T follicular helper cell (primary cell): ENCODE data around the gene IKZF5.
A peak's percentile ranks its signal among the peaks of the same experiment; 100 is the strongest.

Source experiments
- DNase-seq: peaks from one replicate; pipeline ENCODE4 v3.0.0-alpha.2; 2020; ENCODE audit warnings: low read depth

Gene IKZF5

DNA sequence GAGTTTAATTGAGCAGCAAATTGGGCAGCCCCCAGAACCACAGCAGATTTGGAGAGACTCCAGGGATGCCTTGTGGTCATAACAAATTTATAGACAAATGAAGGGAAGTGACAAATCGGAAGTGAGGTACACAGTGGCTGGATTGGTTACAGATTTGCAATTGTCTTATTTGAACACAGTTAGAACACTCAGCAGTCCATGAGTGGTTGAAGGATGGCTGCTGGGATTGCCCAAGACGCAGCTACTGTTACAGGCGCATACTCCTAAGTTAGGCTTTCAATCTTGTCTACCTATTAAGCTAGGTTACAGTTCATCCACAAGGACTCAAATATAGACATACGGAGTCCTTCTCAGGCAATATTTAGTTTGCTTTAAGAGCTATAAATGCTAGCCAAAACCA lies 7.6 kb upstream of the IKZF5 start:
- no peak for DNase-seq

DNA sequence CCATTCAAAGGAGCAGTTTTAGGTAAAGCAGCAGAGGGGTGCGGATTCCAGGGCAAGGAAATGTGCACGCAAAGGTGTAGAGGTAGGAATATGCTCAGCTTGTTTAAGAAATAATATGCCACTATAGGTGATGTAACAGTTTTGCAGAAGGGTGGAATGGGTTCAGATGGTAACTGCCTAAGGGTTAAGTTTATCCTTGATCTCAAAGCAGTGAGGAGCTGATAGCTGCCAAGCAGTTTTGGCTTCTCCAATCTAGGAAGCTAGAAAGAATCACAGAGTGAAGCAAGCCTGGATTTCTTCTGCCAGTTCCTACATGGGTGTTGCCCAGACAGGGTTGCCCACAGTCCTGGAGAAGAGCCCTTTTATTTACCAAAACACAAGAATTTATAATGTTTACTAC lies 6.2 kb upstream of the IKZF5 start:
- no peak for DNase-seq

DNA sequence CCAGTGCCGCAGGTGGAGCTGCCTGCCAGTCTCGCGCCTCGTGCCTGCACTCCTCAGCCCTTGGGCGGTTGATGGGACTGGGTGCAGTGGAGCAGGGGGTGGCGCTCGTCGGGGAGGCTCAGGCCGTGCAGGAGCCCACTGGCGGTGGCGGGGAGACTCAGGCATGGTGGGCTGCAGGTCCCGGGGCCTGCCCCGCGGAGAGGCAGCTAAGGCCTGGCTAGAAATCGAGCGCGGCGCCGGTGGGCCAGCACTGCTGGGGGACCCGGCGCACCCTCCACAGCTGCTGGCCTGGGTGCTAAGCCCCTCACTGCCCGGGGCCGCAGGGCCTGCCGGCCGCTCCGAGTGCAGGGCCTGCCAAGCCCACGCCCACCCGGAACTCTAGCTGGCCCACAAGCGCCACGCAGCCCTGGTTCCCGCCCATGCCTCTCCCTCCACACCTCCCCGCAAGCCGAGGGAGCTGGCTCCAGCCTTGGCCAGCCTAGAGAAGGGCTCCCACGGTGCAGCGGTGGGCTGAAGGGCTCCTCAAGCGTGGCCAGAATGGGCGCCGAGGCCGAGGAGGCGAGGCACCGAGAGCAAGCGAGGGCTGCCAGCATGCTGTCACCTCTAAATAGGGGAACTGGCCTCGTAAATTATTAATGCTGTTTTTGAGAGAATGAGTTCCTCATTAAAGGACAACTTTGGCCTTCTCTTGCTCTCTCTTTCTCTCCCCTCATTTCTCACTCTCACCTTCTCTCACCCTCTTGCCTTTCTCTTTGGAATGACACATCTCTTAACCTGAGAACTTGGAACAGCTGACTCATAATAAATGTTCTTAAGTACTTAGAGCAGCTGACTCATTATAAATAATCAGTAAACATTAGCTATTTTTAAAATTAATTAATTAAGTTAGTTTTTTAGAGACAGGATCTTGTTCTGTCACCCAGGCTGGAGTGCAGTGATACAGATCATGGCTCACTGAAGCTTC lies 5.1 kb upstream of the IKZF5 start:
- no peak for DNase-seq

DNA sequence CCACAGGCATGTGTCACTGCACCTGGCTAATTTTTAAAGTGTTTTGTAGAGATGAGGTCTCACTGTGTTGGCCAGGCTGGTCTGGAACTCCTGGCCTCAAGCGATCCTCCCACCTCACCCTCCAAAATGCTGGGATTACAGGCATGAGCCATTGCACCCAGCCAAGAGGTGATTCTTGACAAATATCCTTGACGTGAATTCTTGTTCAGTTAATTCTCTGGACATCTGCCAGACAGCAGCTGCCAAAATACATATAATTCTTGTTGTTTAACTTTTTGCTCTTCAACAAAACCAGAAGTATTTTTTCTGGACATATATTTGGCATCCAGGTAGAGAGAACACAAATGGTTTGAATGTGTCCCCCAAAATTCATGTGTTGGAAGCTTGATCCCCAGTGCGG lies 3.4 kb upstream of the IKZF5 start:
- DNase-seq, result no peak

DNA sequence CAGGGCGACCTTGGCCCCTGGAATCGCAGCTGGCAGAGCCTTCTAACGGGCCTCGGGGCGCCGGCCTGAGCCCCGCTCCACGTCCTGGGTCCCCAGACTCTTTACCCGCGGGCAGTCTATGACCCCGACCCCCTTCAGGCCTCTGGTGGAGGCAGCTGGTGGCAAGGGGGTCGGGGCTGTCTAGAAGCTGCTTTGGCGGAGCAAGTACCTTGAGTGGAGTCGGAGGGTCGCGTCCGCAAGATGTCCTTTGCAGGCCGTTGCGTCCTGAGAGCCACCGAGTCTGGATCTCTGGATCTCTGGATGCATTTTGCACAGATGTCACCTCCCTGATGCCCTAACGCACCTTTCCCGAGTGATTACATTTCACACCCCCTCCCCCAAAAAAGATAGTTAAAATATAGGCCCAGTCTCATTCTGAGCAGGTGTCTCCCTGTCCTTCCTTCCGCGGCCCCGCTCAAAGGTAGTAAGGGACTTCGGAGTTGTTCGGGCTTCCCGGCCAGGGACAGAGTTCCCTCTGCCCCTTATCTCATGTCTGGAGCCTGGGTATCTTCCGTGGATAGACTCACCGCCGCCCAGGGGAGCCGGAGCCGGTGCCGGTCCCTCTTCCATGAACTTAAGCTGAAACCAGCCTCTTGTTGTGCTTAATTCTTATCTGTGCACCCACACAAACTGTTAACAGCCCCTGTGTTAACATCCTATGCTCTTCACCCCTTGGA lies 668 bp upstream of the IKZF5 start:
- DNase-seq, result no peak

DNA sequence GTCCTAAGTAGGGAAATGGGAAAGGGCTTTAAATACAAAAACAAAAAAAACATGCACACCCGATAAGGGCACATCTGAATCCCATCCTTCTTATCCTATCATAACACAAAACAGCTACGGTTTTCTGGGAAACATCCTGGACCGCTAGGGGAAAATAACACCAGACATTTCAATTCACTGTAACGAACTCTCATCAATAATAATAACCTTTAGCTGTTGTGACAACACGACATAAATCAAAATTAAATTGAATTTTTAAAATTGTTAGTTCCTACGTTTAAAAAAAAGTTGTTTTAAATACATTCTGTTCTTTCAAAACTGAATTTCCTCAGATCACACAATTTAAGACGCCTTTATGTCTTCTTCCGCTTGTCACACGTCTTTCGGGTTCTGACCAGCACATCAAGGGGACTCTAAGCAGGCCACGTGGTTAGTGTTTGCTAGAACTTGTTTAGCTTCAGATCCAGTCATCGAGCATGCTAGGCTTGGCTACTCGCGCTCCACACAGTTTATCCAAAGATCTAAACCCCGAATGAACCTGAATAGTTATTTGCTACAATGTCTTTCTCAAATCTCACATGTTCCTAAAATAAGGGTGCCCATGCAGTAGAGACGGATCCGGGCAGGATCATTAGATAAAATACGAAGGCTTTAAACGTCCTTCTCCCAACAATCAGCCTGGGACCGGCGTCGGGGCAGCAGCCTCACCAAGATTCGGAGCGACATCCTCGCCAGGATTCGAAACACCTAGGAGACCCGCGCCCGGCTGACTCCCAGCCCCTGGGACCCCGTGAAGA lies 839 bp downstream of the IKZF5 start:
- peak; percentile 36 for DNase-seq

DNA sequence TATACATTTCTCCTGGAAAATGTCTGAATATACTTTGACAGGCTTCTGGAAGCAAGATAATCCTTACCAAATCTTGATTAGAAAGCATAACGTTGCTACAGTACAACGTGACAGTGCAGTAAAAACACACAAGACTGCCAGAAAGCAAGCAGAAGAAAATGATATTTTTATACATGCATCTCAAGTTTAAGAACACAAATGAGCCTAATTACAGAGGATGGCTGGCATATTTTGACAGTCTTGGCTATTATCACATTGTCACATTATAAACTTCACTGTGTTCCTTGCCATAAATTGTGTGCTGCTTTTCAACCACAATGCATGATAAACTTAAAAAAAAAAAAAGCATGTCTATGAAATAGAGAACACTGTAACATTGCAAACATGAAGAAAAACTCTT lies 4.3 kb downstream of the IKZF5 start:
- DNase-seq, result no peak

DNA sequence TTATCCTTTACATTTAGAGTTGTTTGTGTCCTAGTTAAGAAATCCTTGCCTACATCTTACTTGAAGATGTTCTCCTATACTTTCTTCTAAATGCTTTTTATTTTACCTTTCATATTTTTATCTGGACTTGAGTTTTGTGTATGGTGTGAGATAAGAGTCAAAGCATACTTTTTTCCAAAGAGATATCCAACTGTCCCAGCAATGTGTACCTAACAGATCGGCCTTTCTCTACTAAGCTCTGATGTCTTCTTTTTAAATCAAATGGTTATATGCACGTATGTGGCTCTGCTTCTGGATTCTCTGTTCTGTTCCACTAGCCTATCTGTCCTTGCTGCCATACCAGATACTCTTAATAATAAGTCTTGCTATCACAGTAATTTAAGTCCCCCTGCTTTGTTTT lies 7.2 kb downstream of the IKZF5 start:
- no peak for DNase-seq

DNA sequence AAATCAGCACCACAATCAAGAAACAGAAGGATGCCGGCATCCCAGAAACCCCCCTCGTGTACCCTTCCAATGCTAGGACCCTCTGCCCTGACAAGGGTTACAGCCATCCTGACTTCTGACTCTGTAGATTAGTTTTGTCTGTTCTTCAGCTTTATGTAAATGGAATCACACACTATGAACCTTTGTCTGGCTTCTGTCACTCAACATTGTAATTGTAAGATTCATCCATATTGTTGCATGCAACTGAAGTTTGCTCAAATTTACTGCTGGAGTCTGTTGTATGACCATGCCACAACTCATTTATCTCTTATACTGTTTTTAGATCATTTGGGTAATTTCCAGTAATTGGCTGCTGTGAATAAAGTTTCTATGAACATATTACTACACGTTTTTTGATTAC lies 8.4 kb downstream of the IKZF5 start:
- no peak for DNase-seq

DNA sequence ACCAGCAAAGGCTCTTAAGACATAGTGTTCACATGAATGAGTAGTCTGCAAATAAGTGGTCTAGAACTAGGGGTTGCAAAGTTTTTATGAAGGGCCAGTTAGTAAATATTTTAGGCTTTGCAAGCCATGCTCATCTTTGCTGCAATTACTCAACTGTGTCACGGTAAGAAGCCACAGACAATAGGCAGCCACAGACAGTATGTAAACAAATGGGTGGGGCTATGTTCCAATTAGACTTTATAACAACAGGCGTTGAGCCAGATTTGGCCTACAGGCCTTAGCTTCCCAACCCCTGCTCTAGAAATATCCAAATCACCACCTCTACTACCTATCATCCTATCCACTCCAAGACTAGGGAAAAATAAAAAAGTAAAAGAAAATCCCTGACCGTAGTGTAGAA lies 9.2 kb downstream of the IKZF5 start:
- DNase-seq, result no peak

DNA sequence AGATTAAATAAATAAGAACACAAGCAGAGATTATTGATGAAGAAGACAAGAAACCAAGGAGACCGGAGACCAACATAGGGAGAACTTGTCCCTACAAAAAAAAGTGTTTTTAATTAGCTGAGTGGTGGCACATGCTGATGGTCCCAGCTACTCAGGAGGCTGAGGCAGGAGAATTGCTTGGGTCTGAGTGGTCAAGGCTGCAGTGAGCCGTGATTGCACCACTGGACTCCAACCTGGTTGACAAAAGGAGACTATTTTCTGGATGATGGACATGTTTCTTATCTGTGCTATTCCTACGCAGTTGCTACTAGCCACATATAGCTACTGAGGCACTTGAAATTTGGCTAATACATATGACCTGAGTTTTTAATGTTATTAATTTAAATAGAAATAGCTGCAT lies 9.7 kb downstream of the IKZF5 start:
- DNase-seq, result no peak

DNA sequence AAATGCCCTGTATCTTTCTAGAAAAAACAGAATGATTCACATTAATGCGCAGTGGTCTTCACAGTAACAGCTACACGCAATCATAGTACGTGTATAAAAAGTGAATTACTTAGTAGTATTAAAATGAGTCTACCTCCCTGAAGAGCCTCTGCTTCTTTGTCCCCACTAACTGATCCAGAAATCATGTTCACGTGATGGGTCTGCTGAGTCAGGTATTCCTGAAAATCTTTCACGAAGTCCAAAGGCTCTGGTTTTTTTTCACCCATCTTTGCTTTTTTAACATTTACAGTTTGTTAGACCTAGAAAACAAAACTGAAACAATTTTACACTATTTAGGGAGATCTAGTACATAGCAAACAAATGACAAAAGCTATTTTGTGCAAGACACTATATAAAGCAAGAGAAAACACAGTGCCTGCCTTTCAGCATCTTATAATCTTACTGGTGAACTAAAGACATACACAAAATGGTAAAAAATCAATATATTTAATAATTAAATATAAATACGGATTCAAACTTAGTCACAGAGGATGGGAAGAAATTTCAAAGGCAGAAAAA lies 10.2 kb downstream of the IKZF5 start:
- no peak for DNase-seq

DNA sequence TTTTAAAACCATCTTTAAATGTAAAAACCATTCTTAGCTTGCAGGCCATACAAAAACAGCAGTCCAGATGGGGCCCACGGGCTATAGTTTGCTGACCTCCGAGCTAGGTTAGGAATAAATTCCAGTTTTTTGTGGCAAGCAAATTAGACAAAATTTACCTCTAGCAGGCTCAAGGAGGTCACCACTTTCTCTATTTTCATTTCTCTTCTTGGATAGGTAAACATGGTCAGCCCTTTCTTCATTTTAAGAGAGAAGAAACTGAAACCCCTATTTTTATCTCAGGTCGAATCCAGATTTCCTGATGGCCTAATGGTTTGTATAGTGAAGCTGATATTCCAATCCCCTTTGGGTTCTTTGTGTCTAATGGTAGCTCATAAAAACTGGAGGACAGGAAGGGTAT lies 10.7 kb downstream of the IKZF5 start:
- DNase-seq, result no peak

DNA sequence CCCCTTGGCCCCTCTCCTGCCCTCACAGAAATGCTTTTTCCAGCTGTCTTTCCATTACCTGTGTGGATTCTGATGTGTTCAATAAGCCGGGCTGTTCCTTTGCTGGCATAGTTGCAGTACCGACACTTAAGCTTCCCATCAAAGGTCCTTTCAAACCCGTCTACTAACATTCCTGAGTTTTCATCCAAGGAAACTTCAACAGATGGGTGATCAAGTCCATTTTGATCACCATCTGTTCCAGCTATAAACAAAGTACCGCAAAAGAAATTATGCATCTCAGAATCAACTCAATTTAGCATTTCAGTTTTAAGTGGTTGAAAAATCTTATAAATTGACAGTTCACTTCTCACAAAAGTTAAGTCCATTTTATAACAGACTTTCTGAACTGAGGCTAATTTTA lies 12.7 kb downstream of the IKZF5 start:
- no peak for DNase-seq

DNA sequence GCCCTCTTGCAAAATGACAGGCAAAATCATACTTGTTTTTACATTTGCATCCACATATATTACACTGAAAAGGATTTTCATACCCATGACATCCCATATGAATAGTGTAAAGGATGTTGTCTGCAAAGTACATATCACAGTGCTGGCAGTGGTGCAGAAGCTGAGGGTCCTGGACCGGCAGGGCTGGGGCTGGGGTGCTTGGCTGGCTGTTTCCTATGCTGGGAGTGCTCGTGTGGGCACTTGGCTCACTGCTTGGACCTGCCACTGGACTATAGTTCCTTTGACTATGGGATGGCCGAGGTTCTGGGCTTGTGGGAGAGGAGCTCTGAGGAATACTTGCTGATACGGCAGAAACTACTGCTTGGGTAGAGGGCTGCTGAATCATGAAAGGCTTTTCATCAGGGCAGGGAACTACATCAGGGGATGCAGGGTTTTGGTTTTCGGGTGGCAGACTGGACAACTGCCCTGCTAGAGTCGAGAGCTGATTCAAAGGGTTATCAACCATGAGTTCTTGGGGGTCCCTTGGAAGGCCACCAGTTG lies 14.7 kb downstream of the IKZF5 start:
- DNase-seq, result no peak

DNA sequence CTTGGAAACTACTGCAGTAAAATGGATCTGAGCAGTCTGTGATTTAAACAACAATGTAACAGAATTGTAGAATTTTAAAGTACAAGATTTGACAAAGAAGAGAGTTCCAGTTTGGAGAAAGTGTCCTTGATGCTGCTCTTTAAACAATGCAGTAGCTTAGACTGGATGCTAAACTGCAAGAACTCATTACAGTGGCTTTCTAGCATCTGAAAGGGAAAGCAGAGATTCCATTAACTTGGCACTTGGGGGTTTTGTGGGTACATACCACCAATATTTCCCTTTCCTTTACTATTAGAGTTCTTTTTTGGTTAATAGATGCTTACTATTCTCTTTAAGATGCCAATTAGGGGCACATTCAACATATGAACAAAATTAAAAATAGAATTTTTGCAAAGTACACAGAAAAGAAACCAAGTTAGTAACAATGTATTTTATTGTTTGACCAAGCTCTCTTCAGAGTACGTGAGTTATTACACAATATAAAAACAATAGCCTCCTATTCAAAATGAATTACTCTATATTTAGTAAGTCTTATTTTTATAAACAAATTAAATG lies 16.5 kb downstream of the IKZF5 start:
- DNase-seq, result no peak

DNA sequence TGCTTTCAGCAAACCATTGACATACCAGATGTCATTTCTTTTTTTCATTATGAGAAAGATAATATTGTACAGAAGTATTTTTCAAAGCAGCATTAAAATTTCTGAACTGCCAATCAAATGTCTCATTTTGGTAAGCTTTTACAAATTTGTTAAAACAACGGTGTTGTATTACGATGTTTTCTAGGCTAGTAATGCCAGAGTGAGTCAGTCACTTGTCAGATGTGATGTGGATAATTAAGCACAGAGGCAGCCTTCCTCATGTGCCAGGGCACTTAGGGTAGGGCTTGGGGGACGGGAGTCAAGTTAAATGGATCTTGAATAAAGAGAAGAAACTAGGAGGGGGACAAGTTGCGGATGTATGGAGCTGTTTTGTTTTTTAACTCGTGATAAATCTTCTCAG lies 18.3 kb downstream of the IKZF5 start:
- no peak for DNase-seq

DNA sequence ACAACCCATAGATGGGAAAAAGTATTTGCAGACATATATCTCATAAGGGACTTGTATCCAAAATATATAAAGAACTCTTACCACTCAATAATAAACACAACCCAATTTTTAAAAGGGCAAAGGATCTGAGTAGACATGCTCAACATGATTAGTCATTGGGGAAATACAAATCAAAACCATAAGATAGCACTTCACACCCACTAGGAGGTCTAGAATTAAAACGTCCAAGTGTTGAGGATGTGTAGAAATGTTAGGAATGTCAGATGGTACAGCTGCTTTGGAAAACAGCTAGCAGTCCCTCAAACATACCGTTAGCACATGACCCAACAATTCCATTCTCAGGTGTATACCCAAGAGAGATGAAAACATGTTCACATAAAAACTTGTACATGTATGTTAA lies 20.1 kb downstream of the IKZF5 start:
- DNase-seq, result no peak

DNA sequence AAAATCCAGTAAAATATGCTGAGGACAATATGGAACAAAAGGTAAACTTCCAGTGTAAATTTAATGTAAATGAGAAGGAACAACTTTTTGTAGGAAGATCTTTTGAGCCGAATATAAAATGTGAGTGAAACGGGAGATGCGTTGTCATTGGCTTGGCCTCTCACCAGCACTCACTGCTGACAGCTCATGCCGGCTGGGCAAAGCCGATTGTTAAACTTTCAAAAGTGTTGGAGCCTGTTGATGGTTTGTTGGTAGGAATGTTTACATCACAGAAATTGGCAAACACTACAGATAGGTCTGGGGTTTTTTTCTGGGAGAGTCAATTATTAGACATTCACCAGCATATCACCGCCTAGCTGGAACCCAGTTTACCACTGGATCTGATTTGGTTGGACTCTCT lies 22.3 kb downstream of the IKZF5 start:
- no peak for DNase-seq

DNA sequence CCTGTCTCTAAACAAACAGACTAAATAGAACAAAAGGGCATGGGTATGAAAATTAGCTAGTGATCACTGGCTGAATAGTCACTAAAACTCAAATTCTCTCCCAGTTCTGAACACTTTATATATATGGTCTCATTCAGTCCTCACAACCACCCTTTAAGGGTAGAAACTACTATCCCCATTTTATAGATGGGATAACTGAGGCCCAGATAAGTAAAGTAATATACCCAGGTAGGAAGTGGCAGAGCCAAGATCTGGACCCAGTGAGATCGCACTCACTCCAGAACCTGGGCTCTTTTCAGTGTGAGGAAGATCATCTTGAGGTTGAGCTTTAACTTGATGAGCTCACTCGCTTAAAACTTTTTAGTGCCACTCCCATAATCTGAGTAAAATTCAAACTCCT lies 23.9 kb downstream of the IKZF5 start:
- DNase-seq, result no peak

DNA sequence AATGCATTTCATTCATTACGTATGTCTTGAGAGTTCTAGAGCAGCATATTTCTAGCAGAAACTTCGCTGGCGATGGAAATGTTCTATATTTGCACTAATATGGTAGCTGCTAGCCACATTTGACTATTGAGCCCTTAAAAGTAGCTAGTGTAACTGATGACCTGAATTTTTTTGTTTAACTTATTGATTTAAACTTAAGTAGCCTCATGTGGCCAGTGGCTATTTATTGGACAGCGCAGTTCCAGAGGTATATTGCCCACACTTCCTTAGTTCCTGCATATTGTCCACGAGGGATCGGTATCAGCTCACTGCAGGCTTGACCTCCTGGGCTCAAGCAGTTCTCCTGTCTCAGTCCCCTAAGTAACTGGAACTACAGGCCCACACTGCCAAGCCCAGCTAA lies 24.7 kb downstream of the IKZF5 start:
- no peak for DNase-seq

DNA sequence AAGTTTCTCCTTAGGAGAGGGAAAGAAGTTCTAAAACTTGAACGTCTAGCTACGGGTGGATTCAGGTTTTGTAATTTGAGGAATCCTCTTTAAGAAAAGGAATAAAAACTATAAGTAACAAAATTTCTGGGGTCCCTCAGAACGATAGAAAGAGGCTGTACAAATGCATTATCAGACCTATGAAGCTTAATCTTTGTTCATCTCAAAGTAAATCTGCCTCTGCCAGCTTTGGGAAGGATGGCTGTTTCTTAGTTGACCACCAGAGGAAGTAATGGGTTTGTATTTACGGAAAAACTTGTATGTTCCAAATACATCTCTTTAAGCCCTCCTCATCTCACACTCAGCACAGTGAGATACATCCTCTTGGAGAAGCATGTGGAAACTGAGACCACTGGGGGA lies 27.5 kb downstream of the IKZF5 start:
- DNase-seq, result no peak
